ENCODE data around the gene NUP42.
"Not testable (repeated sequence)": the region's sequence is repeated elsewhere in the genome, so short reads cannot be mapped to it uniquely, and the experiment has no call there.

The NUP42 gene

GRCh38 chr7:23185980-23186379, 4.1 kb downstream of the NUP42 start:
- peaks cover 80% of the 10 kb centered on the region for H3K79me2 ChIP-seq (ENCODE audit: insufficient read depth, low read length)
- peak overlapping the region; percentile 96 for H3K4me3 ChIP-seq (ENCODE audit: low read length, poor library complexity, severe bottlenecking)
- 0 out of 2 replicates have a peak, but pooled peaks cover 2% of the 10 kb centered on the region for H3F3A ChIP-seq (ENCODE audit: low read depth)
- no peaks in the 10 kb centered on the region for H3K9me2 ChIP-seq (replicated peaks; ENCODE audit: low read depth, low read length)
- peaks cover 32% of the 10 kb centered on the region; the same call in 1 of the 2 replicates for H3K36me3 ChIP-seq (ENCODE audit: insufficient read depth, low read length)
- TF ChIP-seq EZH2phosphoT487 (IDR thresholded peaks at IDR 0.05; ENCODE audit: borderline replicate concordance) (no peak), CTCF (conservative IDR thresholded peaks at IDR 0.05; ENCODE audit: low read length) (no peak)
- no peaks in the 10 kb centered on the region for H3K9me3 ChIP-seq (ENCODE audit: insufficient read depth, low read depth, low read length)
- peak overlapping the region; percentile 93 for H3K4me2 ChIP-seq (ENCODE audit: low read depth, low read length, poor library complexity, severe bottlenecking)
- H2AFZ ChIP-seq (ENCODE audit: low read length): no peak overlapping the region
- peak overlapping the region; percentile 40 for H3K9ac ChIP-seq (ENCODE audit: low read depth, low read length, poor library complexity, severe bottlenecking)
- peaks cover 49% of the 10 kb centered on the region for H3K4me1 ChIP-seq (ENCODE audit: insufficient read depth, low read length, poor library complexity, severe bottlenecking)
- H3K27me3 ChIP-seq (ENCODE audit: insufficient read depth, low read length, poor library complexity, severe bottlenecking): no peaks in the 10 kb centered on the region
- H4K20me1 ChIP-seq (ENCODE audit: insufficient read depth, low read length, poor library complexity, severe bottlenecking): peaks cover 60% of the 10 kb centered on the region

GRCh38 chr7:23191022-23191421, 9.2 kb downstream of the NUP42 start:
- Histone ChIP-seq H4K20me1 (ENCODE audit: insufficient read depth, low read length, poor library complexity, severe bottlenecking) (peaks cover 27% of the 10 kb centered on the region), H3K36me3 (ENCODE audit: insufficient read depth, low read length) (peaks cover 47% of the 10 kb centered on the region; the same call in 1 of the 2 replicates), H2AFZ (ENCODE audit: low read length) (no peak overlapping the region), H3F3A (ENCODE audit: low read depth) (no peaks in the 10 kb centered on the region), H3K9ac (ENCODE audit: low read depth, low read length, poor library complexity, severe bottlenecking) (no peak overlapping the region), H3K9me3 (ENCODE audit: insufficient read depth, low read depth, low read length) (no peaks in the 10 kb centered on the region), H3K4me2 (ENCODE audit: low read depth, low read length, poor library complexity, severe bottlenecking) (no peak overlapping the region), H3K79me2 (ENCODE audit: insufficient read depth, low read length) (peaks cover 45% of the 10 kb centered on the region), H3K4me1 (ENCODE audit: insufficient read depth, low read length, poor library complexity, severe bottlenecking) (peaks cover 20% of the 10 kb centered on the region), H3K9me2 (replicated peaks; ENCODE audit: low read depth, low read length) (no peaks in the 10 kb centered on the region), H3K4me3 (ENCODE audit: low read length, poor library complexity, severe bottlenecking) (no peak overlapping the region), H3K27me3 (ENCODE audit: insufficient read depth, low read length, poor library complexity, severe bottlenecking) (no peaks in the 10 kb centered on the region)
- TF ChIP-seq CTCF (conservative IDR thresholded peaks at IDR 0.05; ENCODE audit: low read length) (no peak), EZH2phosphoT487 (IDR thresholded peaks at IDR 0.05; ENCODE audit: borderline replicate concordance) (no peak)

- H3F3A ChIP-seq (ENCODE audit: low read depth); H3K9me2 ChIP-seq (replicated peaks; ENCODE audit: low read depth, low read length); H4K20me1 ChIP-seq (ENCODE audit: insufficient read depth, low read length, poor library complexity, severe bottlenecking); H3K9me3 ChIP-seq (ENCODE audit: insufficient read depth, low read depth, low read length); H2AFZ ChIP-seq (ENCODE audit: low read length); H3K4me3 ChIP-seq (ENCODE audit: low read length, poor library complexity, severe bottlenecking); H3K4me2 ChIP-seq (ENCODE audit: low read depth, low read length, poor library complexity, severe bottlenecking); H3K4me1 ChIP-seq (ENCODE audit: insufficient read depth, low read length, poor library complexity, severe bottlenecking); H3K9ac ChIP-seq (ENCODE audit: low read depth, low read length, poor library complexity, severe bottlenecking); H3K27me3 ChIP-seq (ENCODE audit: insufficient read depth, low read length, poor library complexity, severe bottlenecking): not testable (repeated sequence)
- peaks cover 37% of the 10 kb centered on the region; the same call in 1 of the 2 replicates for H3K36me3 ChIP-seq (ENCODE audit: insufficient read depth, low read length)
- peaks cover 18% of the 10 kb centered on the region for H3K79me2 ChIP-seq (ENCODE audit: insufficient read depth, low read length)
Measured at GRCh38 chr7:23193650-23194227, 11.9 kb downstream of the NUP42 start.

- Histone ChIP-seq H3K79me2 (ENCODE audit: insufficient read depth, low read length) (peaks cover 4% of the 10 kb centered on the region; the same call in 1 of the 2 replicates), H3K4me1 (ENCODE audit: insufficient read depth, low read length, poor library complexity, severe bottlenecking) (no peaks in the 10 kb centered on the region), H3K9ac (ENCODE audit: low read depth, low read length, poor library complexity, severe bottlenecking) (no peak overlapping the region), H3K9me2 (replicated peaks; ENCODE audit: low read depth, low read length) (no peaks in the 10 kb centered on the region), H3K4me2 (ENCODE audit: low read depth, low read length, poor library complexity, severe bottlenecking) (no peak overlapping the region), H3K36me3 (ENCODE audit: insufficient read depth, low read length) (peaks cover 44% of the 10 kb centered on the region), H3K9me3 (ENCODE audit: insufficient read depth, low read depth, low read length) (no peaks in the 10 kb centered on the region), H2AFZ (ENCODE audit: low read length) (no peak overlapping the region), H3K4me3 (ENCODE audit: low read length, poor library complexity, severe bottlenecking) (no peak overlapping the region), H3K27me3 (ENCODE audit: insufficient read depth, low read length, poor library complexity, severe bottlenecking) (no peaks in the 10 kb centered on the region), H4K20me1 (ENCODE audit: insufficient read depth, low read length, poor library complexity, severe bottlenecking) (no peaks in the 10 kb centered on the region), H3F3A (ENCODE audit: low read depth) (no peaks in the 10 kb centered on the region)
- TF ChIP-seq EZH2phosphoT487 (IDR thresholded peaks at IDR 0.05; ENCODE audit: borderline replicate concordance) (no peak), CTCF (conservative IDR thresholded peaks at IDR 0.05; ENCODE audit: low read length) (no peak)
Measured at GRCh38 chr7:23196306-23196705, 14.5 kb downstream of the NUP42 start.

- not testable (repeated sequence) for H3F3A ChIP-seq (ENCODE audit: low read depth)
Measured at GRCh38 chr7:23197745-23198144, 15.9 kb downstream of the NUP42 start.

More at GRCh38 chr7:23197745-23198144, 15.9 kb downstream of the NUP42 start:
- H3K9me3 ChIP-seq (ENCODE audit: insufficient read depth, low read depth, low read length); H3K9me2 ChIP-seq (replicated peaks; ENCODE audit: low read depth, low read length); H4K20me1 ChIP-seq (ENCODE audit: insufficient read depth, low read length, poor library complexity, severe bottlenecking); H3K79me2 ChIP-seq (ENCODE audit: insufficient read depth, low read length); H3K4me2 ChIP-seq (ENCODE audit: low read depth, low read length, poor library complexity, severe bottlenecking); H3K4me3 ChIP-seq (ENCODE audit: low read length, poor library complexity, severe bottlenecking); H2AFZ ChIP-seq (ENCODE audit: low read length); H3K4me1 ChIP-seq (ENCODE audit: insufficient read depth, low read length, poor library complexity, severe bottlenecking); H3K27me3 ChIP-seq (ENCODE audit: insufficient read depth, low read length, poor library complexity, severe bottlenecking); H3K9ac ChIP-seq (ENCODE audit: low read depth, low read length, poor library complexity, severe bottlenecking): not testable (repeated sequence)
- peaks cover 37% of the 10 kb centered on the region for H3K36me3 ChIP-seq (ENCODE audit: insufficient read depth, low read length)

All from Loucy (cell line).